GM19395 (cell line): ENCODE data around the gene EPHA6.

Source experiments
- ATAC-seq: cut with Tn5 transposase; IDR thresholded peaks from one replicate; pipeline ENCODE4 v1.9.1; 2021; ENCODE audit warnings: mild to moderate bottlenecking, moderate library complexity; ENCODE audit not compliant: unreplicated experiment

Gene EPHA6

GRCh38 chr3:97764407-97765238 lies 950.2 kb downstream of the EPHA6 start, which contains the start of gene ARL6:
ARL6 (plus strand) TSS chr3:97764758; CDS start chr3:97768108, 3,350 bp downstream.
- ATAC-seq = peak; percentile 96

GRCh38 chr3:97765336-97765735 lies 950.9 kb downstream of the EPHA6 start:
- no peak for ATAC-seq

- no peak for ATAC-seq
Observed at GRCh38 chr3:97772926-97773325, 958.5 kb downstream of the EPHA6 start.

GRCh38 chr3:97778152-97778551 lies 963.8 kb downstream of the EPHA6 start:
- ATAC-seq = no peak

- ATAC-seq = no peak
Observed at GRCh38 chr3:97793420-97794019, 979.1 kb downstream of the EPHA6 start.

- no peak for ATAC-seq
Observed at GRCh38 chr3:97795951-97796350, 981.6 kb downstream of the EPHA6 start.
